NCI-H128 (cell line): ENCODE measurements around the gene DHX30.

Experiments used
- DNase-seq: peaks from one replicate; lab custom pipeline; 2025; ENCODE audit not compliant: unreplicated experiment; lab: John Stamatoyannopoulos, UW

The DHX30 gene

DNA sequence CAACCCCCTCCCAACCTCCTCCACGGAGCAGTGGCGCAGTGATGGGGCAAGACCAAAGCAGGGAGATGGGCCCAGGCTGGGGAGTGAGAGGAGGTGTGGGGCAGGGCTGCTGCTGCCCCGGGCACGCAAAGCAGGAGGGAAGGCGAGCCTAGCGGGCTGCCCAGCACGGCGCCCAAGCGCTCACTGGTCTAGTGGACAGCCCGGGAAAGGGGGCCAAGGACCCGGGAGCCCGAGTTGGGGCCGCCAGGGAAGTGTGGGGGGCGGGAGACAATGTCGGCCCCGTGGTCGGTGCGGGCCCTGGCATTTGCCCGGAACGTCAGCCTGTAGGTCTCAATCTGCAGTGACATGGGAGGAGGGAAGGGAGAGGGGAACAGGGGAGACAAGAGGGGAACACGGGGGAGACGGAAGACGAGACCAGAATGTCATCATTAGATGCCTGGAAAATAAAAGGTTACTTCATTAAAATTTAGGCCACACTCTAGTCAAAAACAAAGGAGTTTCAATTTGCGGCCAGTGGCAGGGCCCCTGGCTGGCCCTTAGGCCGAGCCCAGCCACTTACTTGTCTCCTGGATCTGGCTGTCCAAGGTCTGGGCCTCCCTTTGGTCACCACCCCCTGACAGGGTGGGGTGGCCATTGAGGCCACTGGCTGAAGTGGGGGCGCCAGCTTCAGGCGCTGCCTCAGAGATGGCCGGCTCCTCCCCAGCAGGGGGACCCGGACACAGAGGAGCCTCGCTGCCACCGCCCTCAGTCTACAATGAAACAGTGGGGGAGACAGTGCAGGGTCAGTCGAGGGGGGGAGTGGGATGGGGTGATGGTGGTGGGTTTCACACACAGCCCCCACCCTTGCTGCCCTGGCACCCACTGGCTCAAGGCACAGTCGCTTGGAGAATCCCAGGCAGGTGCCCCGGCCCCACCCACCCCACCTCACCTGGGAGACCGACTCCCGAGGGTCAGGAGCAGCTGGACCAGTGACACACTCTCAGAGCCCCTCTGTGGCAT lies 50.0 kb downstream of the DHX30 start:
- no peak for DNase-seq

DNA sequence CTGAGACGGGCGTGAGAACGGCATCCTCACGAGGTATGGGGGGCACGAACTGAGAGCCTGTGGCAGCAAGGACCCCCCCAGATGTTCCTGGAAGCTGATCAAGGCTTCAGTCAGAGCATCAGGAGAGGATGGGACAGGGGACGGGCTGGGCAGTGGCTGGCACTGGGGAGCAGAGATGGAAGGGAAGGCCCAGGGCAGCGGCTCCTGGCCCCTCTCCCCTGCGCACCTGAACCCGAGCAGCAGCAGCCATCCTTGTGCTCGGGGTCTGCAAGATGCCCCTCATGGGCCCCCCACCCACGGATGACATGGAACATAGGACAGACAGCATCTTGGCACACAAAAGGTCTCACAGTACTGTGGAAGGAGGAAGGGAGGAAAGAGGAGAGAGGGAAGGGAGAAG lies 51.3 kb downstream of the DHX30 start:
- no peak for DNase-seq

DNA sequence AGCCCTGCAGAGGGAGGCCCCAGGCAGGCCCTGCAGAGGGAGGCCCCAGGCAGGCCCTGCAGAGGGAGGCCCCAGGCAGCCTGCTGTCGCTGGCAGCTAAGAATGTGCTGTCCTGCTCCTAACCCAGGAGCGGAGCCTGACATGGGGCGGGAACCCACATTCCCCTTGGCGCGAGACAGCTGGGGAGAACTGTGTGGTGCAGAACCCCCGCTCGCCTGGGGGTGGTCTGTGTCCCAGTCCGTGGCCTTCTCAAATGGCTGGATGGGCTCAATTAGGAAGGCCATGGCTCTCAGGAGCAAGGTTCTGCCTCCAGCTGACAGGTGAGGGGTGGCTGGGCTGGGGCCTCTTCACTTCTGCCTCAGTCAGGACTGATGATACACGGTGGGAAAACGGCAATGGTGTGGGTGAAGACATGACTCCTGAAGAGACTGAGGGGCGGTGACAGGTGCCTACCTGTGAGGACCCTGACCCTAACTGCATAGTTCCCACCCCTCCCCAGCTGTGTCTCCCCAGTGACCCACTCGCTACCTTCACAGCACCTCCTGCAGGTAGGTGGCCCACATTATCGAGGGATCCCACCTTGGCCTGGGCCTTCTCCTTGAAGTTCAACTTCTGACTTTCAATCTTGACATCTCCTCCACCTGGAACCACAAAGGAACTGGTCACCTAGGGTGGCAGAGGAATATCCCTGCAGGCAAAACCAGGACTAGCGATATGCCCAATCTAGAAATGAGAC lies 52.0 kb downstream of the DHX30 start:
- DNase-seq: no peak

DNA sequence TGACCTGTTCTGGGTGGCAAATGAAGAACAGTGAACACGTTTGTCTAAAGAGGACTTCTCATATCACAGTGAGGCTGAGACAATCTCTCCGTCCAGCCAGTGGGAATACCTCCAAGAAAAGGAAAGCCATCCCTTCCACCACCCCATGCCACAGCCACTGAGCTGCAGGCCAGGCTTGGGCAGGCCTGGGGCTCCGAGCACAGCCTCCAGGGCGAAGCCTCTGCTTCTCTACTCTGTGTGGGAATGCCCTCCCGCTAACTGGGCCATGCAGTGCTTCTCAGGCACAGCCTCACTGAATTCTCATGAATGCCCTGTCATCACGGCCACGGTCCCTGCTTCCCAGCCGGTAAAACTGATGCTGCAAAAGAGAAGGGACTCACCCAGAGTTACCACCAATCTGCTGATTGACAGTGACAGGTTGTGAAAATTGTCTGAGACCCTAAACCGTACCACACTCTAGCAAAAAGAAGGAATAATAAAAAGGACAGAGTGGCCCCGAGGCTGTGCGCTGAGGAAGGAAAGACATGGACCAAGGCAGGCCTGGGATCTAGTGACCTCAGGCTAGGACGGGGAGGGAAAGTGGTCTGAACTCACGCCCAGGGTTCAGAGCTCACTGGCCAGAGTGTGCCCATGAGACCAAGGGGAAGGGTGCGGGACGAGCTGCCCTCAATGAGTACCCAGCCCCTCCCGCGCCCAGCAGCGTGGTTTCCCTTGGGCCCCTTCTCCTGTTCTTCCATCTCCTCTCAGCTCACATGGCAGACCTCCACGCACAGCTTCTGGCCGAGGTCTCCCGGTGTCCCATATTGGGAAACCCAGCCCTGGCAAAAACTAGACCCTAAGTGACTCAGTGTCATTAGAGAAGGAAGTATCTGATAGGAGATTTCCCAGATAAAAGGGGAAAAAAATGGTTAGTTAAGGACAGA lies 52.8 kb downstream of the DHX30 start:
- no peak for DNase-seq

DNA sequence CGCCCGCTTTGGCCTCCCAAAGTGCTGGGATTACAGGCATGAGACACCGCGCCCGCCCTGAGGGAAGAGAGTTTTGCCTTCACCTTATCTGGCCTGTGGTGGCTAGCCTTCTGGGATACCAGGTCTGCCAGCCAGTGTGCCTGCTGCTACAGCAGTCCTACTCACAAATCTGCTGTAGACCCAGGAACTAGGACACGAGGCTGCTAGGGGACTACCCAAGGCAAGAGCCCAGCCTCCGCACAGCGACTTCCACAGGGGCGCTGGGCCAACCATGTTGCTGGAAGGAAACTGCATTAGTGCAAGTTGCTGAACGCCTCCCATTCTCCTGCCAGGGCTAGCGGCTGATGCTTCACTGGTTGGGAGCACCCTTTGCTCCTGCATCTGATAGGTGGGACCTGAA lies 53.7 kb downstream of the DHX30 start:
- DNase-seq: no peak

DNA sequence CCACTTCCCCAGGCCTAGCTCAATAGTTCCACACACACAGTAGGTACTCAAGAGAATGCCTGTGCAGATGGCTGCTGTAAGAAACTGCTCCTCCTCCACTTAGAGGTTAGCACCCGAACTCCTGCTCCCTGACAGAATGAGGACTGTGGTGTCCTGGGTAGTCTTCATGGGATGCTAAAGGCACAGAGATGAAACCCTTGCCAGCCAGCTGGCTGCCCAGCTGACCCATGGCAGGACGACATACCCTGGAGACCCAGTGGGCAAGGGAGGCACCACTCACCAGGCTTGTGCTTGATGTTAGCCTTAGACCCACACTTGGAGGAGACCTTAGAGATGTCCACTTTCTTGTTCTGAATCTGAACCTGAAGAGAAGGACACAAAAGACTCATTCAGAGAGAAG lies 54.2 kb downstream of the DHX30 start:
- no peak for DNase-seq

DNA sequence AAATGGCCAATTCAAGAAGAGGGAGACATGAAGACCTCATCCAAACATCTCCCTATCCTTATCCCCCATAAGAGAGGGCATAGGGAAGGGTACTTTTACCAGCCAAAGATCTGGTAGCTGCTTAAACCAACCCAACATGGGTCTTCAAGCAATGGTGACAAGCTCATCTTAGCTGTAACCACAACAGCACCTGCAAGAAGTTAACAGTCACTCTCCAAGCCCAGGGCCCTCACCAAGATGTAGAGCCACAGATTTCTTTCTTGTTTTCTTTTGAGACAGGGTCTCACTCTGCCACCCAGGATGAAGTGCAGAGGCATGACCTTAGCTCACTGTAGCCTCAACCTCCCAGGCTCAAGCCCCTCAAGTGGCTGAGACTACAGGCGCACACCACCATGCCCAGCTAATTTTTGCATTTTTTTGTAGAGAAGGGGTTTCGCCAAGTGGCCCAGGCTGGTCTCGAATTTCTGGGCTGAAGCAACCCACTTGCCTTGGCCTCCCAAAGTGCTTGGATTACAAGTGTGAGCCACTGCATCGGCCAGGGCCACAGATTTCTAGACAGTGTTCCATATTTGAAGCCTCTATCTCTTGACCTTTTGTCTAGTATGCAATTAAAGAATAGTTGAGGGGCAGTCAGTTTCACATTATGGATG lies 57.1 kb downstream of the DHX30 start:
- DNase-seq: no peak

DNA sequence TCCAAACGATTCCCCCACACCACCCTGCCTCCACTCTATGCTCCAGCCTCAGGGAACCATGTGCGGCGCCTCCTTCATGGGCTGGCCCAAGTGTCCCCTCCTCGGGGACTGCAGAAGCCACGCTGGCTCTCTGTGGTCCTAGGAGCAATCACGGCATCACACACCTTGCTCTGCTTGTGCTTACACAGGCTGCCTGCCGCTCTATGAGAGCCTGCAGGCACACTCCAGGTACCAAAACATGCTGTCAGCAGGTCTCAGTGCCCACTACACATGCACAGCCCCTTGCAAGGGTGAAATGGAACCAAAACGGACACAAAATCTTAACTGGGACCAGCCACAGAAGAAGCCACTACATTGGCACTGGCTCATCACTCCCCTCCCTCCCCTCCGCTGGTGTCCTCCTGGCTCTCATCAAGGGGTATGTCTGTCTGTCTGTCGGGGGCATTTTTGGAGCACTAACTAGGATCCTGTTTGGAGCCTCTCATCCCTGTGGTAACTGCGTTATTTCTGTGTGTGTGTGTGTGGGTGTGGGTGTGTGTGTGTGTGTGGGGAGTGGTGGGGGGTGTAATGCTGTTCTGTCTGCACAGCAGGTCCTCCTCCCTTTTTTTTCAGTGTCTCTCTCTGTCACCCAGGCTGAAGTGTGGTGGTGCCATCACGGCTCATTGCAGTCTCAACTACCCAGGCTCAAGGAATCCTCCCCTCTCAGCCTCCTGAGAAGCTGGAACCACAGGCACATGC lies 60.6 kb downstream of the DHX30 start:
- no peak for DNase-seq

DNA sequence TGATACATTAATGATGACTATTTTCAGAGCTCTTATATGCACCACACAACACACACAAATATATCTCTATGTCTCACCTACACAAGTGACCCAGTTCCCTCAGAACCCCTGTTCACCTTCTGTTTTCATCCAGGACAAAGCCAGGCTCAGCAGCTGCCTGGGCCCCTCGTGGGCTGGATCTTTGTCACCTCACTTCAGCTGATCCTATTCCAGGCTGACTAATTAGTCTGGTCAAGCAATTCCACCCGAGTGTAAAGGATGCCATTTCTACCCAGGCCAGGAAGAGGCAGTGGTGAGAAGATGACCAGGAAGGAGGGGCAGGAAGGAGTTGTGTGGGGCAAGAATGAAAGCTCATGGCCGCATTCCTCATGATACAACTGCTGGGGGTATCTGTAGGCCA lies 62.3 kb downstream of the DHX30 start:
- DNase-seq: no peak

DNA sequence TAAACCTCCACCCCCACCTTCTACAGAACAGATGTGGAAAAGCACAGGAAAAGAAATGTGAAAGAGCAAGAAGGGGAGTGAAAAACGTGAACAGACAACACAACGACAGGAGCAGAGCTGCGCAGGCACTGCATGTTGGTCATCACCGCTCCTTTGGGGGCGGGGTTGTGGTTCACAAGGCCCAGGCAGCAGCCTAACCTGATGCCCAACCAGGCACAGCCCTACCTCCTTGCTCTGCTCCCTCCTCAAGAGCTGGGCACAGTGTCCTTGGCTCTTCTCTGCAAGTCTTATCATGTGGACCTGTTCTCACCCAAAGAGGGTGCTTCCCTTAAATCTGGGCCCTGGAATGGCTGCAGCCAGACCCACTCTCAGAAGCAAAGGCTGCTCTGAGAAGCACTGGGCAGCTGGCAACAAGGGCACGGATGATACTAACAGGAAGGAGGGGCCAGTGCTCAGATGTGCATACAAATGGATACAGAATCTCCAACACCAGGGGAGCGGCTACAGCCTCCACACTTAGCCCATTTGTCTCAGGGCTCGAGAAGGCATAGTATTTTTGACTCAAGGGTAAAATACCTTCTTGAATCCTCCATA lies 64.6 kb downstream of the DHX30 start:
- DNase-seq: no peak

DNA sequence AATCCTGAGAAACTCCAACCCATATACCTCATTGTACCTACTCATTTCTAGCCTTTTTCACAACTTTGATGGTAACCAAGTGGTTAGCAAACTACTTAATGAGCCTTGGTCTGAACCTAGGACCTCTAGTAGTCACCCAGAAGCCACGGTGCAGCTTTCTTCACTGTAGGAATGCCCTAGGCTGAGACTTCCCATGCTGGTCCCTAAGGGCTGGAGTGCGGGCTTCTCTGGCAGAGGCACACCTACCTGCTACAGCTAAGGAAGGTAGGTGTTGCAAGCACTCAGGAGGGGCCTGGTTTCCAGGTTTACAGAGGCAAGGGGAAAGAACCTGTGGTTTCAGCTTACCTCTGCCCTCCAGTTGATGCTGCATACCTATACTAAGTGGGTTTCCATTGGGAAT lies 65.4 kb downstream of the DHX30 start:
- no peak for DNase-seq

DNA sequence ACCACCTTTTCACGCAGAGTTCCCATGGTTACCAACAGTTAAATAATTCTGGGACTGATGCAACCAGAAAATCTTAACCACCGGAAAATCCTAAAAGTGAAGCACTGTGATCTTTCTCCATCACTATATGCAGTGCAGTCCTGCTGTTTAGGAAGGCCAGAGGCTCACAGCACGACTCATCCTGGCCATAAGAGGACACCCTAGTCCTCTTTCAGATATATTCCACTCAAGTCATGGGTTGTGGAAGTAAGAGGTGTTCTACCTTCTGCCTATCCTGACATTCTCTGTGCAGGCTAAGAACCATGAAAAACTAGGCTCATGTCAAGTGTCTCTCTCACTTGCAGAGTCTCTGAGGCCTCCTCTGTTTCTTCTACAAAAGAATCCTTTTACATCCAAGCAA lies 67.2 kb downstream of the DHX30 start:
- no peak for DNase-seq

DNA sequence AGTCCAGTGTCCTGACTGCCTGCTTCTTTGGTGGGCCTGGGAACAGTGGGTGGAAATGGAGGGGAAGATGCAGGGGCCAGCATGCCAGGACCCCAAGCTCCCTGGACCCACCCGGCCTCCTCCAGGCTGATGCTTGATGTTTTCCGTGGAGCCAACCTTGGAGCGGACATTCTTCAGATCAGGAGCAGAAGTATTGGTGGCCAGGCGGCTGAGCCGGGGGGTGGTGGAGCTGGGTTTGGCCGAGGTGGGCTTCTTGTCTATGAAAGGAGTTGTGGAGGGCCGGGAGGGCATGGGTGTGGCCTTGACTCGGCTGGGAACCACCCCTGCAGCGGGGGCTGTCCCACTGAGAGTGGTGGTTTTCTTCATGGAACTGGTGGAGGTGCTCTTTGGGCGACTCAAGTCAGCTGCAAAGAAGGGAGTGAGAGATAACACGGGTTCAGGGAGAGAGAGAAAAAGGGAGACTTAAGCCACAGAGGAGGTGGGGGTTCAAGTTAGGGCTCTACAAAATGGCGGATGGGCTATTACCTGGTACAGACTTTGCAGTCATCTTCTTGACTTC lies 67.8 kb downstream of the DHX30 start:
- DNase-seq: no peak

DNA sequence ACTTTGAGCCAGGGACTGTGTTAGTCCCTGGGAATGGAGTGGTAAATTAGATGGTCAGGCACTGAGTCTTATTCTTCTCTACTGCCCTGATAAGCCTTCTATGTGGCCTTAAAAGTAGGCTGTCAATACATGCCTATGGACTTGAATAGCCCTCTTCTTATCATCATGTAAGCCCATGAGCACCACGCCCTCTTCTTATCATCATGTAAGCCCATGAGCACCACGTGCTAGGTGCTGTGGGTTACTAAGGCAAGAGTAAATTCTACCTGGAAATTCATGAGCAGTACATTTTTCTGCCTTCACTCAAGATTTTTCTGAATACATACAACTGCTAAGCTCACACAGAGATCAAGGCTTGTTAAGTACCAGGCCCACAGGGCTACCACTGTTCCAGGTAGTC lies 68.5 kb downstream of the DHX30 start:
- DNase-seq: no peak

DNA sequence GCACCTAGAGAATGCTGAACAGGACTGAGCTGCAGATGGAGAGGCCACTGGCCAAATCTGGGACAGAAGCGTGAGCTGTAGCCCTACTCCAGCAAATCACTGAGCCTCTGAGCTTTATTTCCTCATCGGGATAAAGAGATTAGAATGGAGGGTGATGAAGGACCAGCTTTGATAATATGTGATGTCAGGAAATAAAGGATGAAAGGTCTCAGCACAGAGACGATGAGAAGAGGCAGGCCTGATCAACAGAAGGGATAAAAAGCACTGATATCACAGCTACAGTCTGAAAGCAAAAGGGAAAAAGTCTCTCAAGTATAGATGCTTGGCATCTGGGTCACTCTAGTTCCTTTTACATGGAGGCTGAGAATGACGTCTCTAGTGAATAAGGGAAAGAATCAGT lies 70.0 kb downstream of the DHX30 start:
- DNase-seq: no peak

DNA sequence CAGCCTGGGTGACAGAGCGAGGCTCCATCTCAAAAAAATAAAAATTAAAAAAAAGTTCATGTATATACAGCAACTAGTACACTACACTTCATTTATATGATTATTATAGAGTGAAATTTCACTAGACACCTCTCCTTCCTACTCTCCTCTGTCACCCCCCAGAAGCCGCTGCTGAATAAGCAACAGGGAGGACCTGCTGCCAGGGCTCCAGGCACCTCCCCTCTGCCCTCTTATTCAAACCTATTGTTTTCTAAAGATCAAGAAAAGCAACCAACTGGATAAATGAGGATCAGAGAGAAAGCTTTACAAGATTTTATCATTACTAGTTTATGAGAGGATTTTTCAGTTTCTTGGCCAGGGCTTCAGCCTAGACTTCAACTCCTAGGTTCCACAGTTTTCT lies 71.5 kb downstream of the DHX30 start:
- no peak for DNase-seq

DNA sequence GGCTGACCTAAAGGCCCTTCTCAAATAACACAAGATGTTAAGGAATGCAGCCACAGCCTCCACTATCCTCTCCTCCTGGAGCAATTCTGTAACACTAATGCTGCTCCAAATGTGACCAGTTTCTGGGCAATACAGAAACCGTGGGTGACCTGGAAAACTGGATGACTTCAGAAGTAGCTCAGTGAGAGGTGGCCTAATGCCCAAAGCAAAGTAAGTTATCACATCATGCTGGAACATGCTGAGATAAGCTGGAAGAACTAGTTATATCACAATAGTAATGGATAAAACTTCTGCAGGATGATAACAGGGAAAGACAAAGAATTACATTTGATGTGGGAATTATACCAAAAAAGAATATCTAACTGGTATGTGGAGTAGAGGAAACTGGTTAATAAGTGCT lies 72.0 kb downstream of the DHX30 start:
- no peak for DNase-seq

DNA sequence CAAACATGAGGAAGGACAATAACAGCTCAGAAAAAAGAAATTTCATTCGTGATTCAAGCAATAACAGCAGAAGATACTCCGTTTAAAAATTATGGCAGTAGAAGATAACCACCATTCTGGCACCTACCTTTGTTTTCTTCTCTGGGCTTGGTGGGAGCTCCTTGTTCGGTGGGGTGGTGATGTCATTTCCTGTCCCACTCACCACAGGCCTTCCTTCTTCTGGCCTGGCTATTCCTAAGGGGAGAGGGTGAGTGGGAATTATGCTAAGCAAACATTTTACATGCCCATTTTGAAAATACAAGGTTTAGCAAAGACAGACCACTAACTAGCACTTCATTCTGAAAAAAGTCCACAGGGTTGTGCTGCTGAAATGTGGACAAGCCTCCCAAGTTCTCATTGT lies 74.4 kb downstream of the DHX30 start:
- no peak for DNase-seq

DNA sequence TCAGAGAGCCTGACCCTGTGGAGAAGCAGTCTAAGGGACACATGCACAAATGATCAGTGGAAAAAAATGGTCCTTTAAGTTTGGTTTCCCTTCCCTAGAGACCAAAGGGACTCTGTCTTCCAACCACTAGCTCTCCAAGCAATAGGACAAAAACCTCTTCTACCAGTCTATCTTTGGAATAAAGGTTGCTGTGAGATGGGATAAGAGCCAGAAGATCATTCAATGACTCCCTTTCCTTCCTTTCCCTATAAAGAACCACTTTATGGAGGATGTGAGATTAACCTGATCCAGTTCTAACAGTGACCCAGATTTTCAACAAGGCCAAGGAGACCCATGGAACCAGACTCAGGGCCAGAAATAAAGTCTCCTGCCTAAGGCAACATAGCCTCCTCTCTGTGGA lies 74.8 kb downstream of the DHX30 start:
- DNase-seq: no peak
